Epithelial cell of prostate (primary cell): ENCODE measurements around the gene UNC93B1.
"Not testable (repeated sequence)": the region's sequence is repeated elsewhere in the genome, so short reads cannot be mapped to it uniquely, and the experiment has no call there.

Source experiments
- DNase-seq: peaks from one replicate; pipeline ENCODE4 v3.0.0-alpha.2; 2011; ENCODE audit warnings: low read depth, low spot score
- H3K27ac ChIP-seq: fragments of 450-650 bp; 2 replicates; pipeline ENCODE4 v1.5.1; 2017; ENCODE audit warnings: mild to moderate bottlenecking

The UNC93B1 gene

DNA sequence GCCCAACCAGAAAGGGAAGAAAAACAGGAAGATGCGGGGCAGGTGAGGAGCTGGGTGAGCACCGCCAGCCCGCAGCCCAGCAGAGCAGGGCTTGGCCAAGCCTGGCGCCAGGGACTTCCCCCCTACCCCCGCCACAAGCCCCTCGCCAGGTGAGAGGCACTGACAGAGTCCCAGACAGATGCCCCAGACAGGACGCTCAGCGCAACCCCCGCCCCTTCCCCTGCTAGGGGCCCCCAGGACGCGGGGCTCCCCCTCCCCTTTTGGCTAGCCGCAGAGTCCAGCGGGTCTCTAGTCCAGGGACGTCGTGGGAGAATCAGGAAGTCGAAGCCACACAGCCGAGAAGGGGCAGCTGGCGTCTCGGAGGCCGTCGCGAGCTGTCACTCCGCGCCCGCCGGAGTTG, 48.9 kb downstream of the UNC93B1 start:
- DNase-seq, H3K27ac ChIP-seq: not testable (repeated sequence)

DNA sequence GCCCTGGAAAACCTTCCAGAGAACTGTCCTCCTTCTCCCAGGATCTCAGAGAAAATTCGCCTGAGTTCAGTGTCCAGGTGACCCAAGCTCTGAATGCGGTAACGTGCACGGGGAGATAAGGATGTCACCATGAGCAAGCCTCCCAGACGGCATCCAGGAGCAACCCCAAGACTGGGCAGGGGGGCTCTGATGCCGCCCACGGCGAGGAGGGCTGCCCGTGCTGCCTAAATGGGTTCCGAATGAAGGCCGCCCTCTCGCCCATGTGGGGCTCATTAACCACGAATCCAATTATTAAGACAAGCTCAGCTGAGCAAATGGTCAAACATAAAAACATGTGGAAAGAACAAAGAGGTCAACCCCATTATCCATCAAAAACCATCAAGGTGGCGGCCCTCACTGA, 49.6 kb downstream of the UNC93B1 start:
- not testable (repeated sequence) for DNase-seq, H3K27ac ChIP-seq

DNA sequence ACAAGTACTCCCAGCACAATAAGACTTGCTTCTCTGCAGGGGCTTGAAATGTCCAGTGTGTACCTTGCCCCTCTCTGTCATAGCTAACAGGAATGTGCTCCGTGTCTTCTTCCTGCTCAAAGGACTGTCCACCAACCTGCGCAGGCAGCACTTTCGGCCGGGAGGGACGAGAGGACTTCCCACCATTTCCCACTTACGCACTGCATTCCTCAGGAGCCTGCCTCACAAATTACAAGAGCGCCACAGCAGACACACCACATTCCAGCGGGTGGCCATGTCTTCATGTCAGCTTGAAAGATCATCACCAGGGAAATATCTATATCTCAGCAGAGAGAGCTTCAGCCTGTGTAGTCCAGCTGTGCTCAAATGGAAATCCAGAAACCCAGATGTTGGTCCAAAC, 53.2 kb downstream of the UNC93B1 start:
- not testable (repeated sequence) for DNase-seq, H3K27ac ChIP-seq

DNA sequence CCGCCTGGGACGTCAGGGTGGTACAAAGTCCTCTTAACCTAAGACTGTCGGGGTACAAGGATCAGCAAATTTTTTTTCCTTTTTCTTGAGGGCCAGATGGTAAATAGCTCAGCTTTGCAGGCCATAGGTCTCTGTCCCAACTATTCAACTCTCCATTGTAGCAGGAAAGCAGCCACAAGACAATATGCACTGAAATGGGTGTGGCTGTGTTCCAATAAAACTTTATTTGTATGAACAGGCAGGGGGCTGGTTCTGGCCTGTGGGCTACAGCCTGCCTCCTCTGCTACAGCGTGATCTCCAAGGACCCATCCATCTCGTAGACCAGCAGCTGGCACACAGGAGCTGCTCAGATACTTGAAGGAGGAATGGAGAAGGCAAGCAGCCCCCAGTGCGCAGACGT, 56.1 kb downstream of the UNC93B1 start:
- DNase-seq, H3K27ac ChIP-seq: not testable (repeated sequence)

DNA sequence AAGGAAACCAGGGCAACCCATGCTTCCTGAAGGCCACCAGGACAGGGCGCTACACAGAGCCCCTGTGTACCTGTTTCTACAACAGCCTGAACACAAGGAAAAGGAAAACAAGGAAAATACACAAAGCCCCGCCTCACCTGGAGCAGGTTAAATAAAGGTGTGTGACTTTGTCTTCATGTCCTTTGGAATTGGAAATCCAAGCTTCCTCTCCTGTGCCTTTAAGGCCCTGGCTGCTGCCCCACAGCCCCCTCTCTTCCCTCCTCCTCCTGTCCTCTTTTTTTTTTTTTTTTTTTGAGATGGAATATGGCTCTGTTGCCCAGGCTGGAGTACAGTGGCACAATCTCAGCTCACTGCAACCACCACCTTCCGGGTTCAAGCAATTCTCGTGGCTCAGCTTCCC, 57.5 kb downstream of the UNC93B1 start:
- DNase-seq, H3K27ac ChIP-seq: not testable (repeated sequence)

DNA sequence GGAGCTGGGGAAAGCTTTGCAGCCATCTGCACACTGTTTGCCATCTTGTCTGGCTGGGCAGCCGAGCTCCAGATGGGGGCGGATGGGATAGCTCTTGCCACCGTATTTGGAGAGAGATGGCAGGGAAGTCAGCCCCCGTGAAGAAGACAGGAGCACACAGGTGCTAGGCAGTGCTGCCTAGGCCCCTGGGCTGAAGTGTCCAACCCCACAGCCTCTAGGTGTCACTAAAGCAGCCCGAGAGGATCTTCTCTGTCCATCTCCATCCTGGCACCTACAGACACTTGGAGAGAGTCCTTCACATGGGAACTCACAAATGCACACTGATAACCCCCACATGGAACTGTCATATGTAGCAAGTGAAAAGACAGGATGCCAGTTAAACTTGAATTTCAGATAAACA, 60.5 kb downstream of the UNC93B1 start:
- DNase-seq, H3K27ac ChIP-seq: not testable (repeated sequence)
